Activated CD4-positive, alpha-beta memory T cell treated with anti-CD3 and anti-CD28 coated beads, Interleukin-2, amount 10 ng/mL, durations not matched to agents 7 days and 5 days (primary cell): Measurements from ENCODE around the gene HLCS. TPM values are rescaled to one million over a fixed set of nuclear protein-coding genes. Genes with fewer than 3 reads are reported as not detected.
"Not testable (repeated sequence)": the region's sequence is repeated elsewhere in the genome, so short reads cannot be mapped to it uniquely, and the experiment has no call there.

ENCODE experiments used
- CTCF ChIA-PET: fragments of 350-600 bp; sonication (Branson Sonifier 250); formaldehyde crosslinking; loops from one replicate; lab custom pipeline; 2021; ENCODE audit warnings: antibody characterized with exemption, inconsistent platforms; lab: Charles Lee
- POLR2A ChIA-PET: fragments of 350-600 bp; sonication (Branson Sonifier 250); formaldehyde crosslinking; loops from one replicate; lab custom pipeline; 2021; ENCODE audit warnings: antibody characterized with exemption; lab: Charles Lee
- DNase-seq: peaks from one replicate; pipeline ENCODE4 v3.0.0-alpha.2; 2020
- H3K27ac Mint-ChIP-seq: one replicate; pipeline ENCODE4 v1.8.0; 2021; ENCODE audit warnings: mild to moderate bottlenecking, mixed read lengths
- H3K27me3 Mint-ChIP-seq: one replicate; pipeline ENCODE4 v1.8.0; 2021; ENCODE audit warnings: mixed read lengths
- H3K36me3 Mint-ChIP-seq: one replicate; pipeline ENCODE4 v1.8.0; 2021; ENCODE audit warnings: low read depth, mixed read lengths
- H3K4me1 Mint-ChIP-seq: one replicate; pipeline ENCODE4 v1.8.0; 2021; ENCODE audit warnings: mixed read lengths
- H3K4me3 Mint-ChIP-seq: one replicate; pipeline ENCODE4 v1.8.0; 2021; ENCODE audit warnings: mild to moderate bottlenecking, mixed read lengths
- H3K9me3 Mint-ChIP-seq: one replicate; pipeline ENCODE4 v1.8.0; 2021; ENCODE audit warnings: mixed read lengths
- total RNA-seq, 2 experiments: library from RNA; stranded (reverse); gene quantifications; one replicate each; pipeline ENCODE4 v1.2.3, GENCODE V29; 2021

HLCS gene
- total RNA-seq, result 10 to 100 TPM; 13.3 to 13.9 TPM

DNA sequence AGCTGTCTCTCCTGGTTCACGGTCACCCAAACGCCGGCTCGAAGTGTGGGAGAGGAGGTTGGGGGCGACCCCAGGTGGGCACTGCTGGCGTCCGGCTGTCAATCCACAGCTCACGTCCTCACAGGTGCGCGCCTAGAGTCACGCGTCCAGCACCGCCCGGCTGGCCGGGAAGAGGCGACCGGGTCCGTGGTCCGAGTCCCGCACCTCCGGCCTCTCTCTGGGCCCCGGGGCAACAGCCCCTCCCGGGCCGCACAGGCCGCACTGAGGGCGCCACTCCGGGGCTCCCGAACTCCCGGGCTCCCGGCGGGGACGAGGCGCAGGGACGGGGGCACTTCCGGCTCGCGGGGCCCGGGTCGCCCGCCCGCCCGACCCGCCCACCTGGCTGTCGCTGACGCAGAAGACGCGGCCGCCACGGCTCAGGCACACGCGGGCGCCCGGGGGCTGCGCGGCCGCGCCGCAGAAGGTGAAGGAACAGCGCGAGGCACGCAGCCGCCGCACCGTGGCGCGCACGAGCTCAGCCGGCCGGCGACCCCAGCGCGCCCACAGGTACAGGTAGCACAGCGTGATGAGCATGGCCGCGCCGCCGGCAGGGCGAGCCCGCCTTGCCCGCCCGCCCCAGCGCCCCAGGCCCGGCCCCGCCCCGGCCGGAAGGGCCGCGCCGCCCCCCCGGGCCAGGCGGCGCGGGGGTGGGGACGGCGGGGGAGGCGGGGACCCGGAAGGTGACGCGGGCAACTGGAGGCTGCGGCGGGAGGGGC lies at the start of gene HLCS:
Gene HLCS (minus strand): TSS at position 604 of the 755 bp plus-strand sequence. CDS start 31 bp downstream, at position 573.
- H3K27me3 Mint-ChIP-seq, result no peaks in the 10 kb centered on the region
- POLR2A ChIA-PET, result interaction anchor here (0.7 to 4.4 kb wide), 9 partner anchors 10 to 646 kb away, joined by 3 to 28 read pairs (median 4); partner anchors contain the start of gene MORC3
- no peaks in the 10 kb centered on the region for H3K9me3 Mint-ChIP-seq
- CTCF ChIA-PET, result interaction anchor here (0.5 to 3.5 kb wide), 12 partner anchors 10 to 638 kb away, joined by 3 to 26 read pairs (median 4); no protein-coding TSS in a partner anchor
- peaks cover 23% of the 10 kb centered on the region for H3K4me1 Mint-ChIP-seq
- DNase-seq, result peak; percentile 81
- peak within 1 kb of the TSS; percentile 77 for H3K27ac Mint-ChIP-seq
- peaks cover 4% of the 10 kb centered on the region for H3K36me3 Mint-ChIP-seq
- H3K4me3 Mint-ChIP-seq, result peak within 1 kb of the TSS; percentile 73

DNA sequence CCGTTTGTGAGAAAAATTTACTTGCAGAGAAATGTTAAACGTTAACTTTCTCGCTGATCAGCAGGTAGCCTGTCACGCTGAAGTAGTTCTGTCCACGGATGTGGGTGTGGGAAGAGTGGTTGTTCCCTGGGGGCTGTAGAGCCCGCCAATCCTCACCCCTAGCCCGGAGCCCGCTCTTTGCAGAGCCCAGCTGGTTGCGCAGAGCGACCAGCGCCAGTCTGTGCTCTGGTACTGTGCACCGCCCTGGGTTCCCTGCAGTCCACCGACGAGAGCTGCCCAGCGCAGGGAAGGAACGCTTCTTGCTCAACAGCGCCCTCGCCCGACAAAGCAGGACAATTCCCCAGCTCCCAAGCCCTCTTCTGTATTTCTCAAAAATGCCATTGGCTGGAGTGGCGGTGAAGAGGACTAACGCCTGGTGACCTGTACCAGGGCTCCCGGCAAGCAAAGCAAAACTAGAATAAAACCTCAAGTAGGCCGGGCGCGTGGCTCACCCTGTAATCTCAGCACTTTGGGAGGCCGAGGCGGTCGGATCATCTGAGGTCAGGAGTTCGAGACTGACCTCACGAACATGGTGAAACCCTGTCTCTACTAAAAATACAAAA lies 43.4 kb upstream of the HLCS start:
- DNase-seq, result peak; percentile 80
- no peak overlapping the region for H3K27ac Mint-ChIP-seq
- H3K4me1 Mint-ChIP-seq, result peaks cover 14% of the 10 kb centered on the region
- ChIA-PET POLR2A (interaction anchor here (0.6 kb wide), 1 partner anchor 389 kb away, joined by 3 read pairs; no protein-coding TSS in a partner anchor), CTCF (interaction anchor here (0.7 to 2.2 kb wide), 18 partner anchors 9 to 379 kb away, joined by 3 to 14 read pairs (median 4); no protein-coding TSS in a partner anchor)
- no peaks in the 10 kb centered on the region for H3K9me3 Mint-ChIP-seq
- peaks cover 28% of the 10 kb centered on the region for H3K27me3 Mint-ChIP-seq
- peak overlapping the region; percentile 58 for H3K4me3 Mint-ChIP-seq
- H3K36me3 Mint-ChIP-seq, result no peaks in the 10 kb centered on the region

DNA sequence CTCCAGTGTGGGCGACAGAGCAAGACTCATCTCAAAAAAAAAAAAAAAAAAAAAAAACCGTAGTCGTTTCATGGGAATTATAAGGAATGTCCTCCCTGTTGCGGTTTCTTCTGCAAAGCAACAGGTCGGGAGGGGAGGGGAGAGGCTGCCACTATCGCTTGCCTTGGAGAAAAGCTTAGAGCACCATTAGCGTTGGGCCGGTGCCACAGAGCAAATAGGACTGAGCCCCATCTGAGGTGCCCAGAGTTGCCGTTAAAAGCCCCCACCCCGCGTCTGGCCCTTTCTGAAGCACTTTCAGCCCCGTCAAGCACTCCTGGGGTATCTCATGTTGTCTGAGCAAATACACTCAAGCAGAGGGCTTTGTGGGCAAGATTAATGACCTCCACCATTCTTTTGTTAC lies 42.3 kb upstream of the HLCS start:
- Mint-ChIP-seq H3K9me3 (no peaks in the 10 kb centered on the region), H3K36me3 (no peaks in the 10 kb centered on the region), H3K4me1 (peaks cover 14% of the 10 kb centered on the region), H3K27me3 (peaks cover 28% of the 10 kb centered on the region), H3K27ac (no peak overlapping the region), H3K4me3 (no peak overlapping the region)
- ChIA-PET POLR2A (no interaction called here), CTCF (interaction anchor here (0.7 to 1.5 kb wide), 2 partner anchors 32 to 872 kb away, joined by 3 read pairs; no protein-coding TSS in a partner anchor)
- DNase-seq, result no peak

GRCh38 chr21:37006486-37007291 lies 40.2 kb upstream of the HLCS start, which contains the start of gene RIPPLY3:
RIPPLY3 (plus strand) TSS chr21:37006702; CDS start chr21:37006773, 71 bp downstream.
- Mint-ChIP-seq H3K9me3 (no peaks in the 10 kb centered on the region), H3K27ac (no peak within 1 kb of the TSS), H3K27me3 (peaks cover 24% of the 10 kb centered on the region), H3K4me1 (peaks cover 16% of the 10 kb centered on the region), H3K4me3 (peak within 1 kb of the TSS; percentile 61), H3K36me3 (no peaks in the 10 kb centered on the region)
- DNase-seq, result peak; percentile 19
- CTCF ChIA-PET, result interaction anchor here (1.8 kb wide), 1 partner anchor 17 kb away, joined by 10 read pairs; no protein-coding TSS in a partner anchor
- POLR2A ChIA-PET, result interaction anchor here (0.6 kb wide), 1 partner anchor 33 kb away, joined by 3 read pairs; no protein-coding TSS in a partner anchor

GRCh38 chr21:37005548-37006485 lies 39.3 kb upstream of the HLCS start:
- Mint-ChIP-seq H3K36me3 (no peaks in the 10 kb centered on the region), H3K4me1 (peaks cover 22% of the 10 kb centered on the region), H3K27me3 (peaks cover 24% of the 10 kb centered on the region), H3K4me3 (peak overlapping the region; percentile 41), H3K27ac (no peak overlapping the region), H3K9me3 (no peaks in the 10 kb centered on the region)
- no peak for DNase-seq
- CTCF ChIA-PET, result interaction anchor here (1.8 kb wide), 1 partner anchor 16 kb away, joined by 10 read pairs; no protein-coding TSS in a partner anchor
- POLR2A ChIA-PET, result interaction anchor here (0.6 kb wide), 1 partner anchor 33 kb away, joined by 3 read pairs; no protein-coding TSS in a partner anchor

DNA sequence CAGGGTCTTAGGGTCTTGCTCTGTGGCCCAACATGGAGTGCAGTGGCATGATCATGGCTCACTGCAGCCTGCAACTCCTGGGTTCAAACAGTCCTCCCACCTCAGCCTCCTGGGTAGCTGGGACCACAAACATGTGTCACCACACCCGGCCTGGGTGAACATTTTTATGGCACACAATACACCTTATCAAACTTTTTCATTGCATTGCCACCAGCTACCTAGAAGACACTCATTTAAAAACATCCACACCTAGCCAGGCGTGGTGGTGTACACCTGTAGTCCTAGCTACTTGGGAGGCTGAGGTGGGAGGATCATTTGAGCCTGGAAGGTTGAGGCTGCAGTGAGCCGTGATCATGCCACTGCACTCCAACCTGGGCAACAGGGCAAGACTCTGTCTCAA lies 37.4 kb upstream of the HLCS start:
- POLR2A ChIA-PET, H3K4me3 Mint-ChIP-seq, H3K27ac Mint-ChIP-seq, H3K36me3 Mint-ChIP-seq, H3K9me3 Mint-ChIP-seq, DNase-seq: not testable (repeated sequence)
- Mint-ChIP-seq H3K27me3 (peaks cover 14% of the 10 kb centered on the region), H3K4me1 (peaks cover 15% of the 10 kb centered on the region)
- CTCF ChIA-PET, result interaction anchor here (0.9 kb wide), 1 partner anchor 38 kb away, joined by 6 read pairs; no protein-coding TSS in a partner anchor

DNA sequence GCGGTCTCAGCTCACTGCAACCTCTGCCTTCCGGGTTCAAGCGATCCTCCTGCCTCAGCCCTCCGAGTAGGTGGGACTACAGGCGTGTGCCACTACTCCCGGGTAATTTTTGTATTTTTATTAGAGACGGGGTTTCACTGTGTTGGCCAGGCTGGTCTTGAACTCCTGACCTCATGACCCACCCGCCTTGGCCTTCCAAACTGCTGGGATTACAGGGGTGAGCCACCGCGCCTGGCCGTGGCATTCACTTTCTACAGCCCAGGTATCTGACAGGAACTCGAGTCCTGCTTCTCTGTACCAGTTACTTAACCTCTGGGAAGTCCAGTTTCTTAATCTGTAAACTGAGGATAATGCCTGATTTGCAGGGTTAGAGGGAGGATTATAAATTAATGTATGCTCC lies 36.4 kb upstream of the HLCS start:
- POLR2A ChIA-PET, H3K36me3 Mint-ChIP-seq, DNase-seq, H3K27ac Mint-ChIP-seq, H3K9me3 Mint-ChIP-seq, H3K4me3 Mint-ChIP-seq, H3K27me3 Mint-ChIP-seq: not testable (repeated sequence)
- CTCF ChIA-PET, result interaction anchor here (0.8 to 5.1 kb wide), 2 partner anchors 13 to 24 kb away, joined by 3 to 22 read pairs; no protein-coding TSS in a partner anchor
- H3K4me1 Mint-ChIP-seq, result peaks cover 15% of the 10 kb centered on the region

DNA sequence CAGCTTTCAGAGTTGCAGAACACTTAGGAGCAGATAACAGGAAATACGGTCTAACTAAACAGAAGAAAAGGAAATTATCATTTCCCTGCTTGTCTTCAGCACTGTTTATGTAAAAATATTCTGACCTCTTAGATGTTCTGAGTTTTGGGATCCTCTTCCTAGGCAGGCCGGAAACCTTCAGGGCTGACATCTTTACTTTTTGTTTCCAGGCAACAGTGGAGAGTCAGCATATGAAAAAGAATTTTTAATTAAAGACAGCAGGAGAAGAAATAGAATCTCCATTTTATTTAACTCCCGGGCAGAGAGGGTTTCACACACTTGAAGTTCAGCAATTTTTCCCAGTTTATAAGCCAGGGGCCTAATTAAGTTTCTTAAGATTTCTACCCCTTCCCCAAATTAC lies 35.0 kb upstream of the HLCS start:
- Mint-ChIP-seq H3K27ac (no peak overlapping the region), H3K9me3 (no peaks in the 10 kb centered on the region), H3K4me3 (no peak overlapping the region), H3K4me1 (peaks cover 10% of the 10 kb centered on the region), H3K27me3 (peaks cover 2% of the 10 kb centered on the region), H3K36me3 (no peaks in the 10 kb centered on the region)
- DNase-seq, result no peak
- ChIA-PET CTCF (interaction anchor here (2.0 to 5.1 kb wide), 2 partner anchors 9 to 11 kb away, joined by 4 to 22 read pairs; no protein-coding TSS in a partner anchor), POLR2A (no interaction called here)

DNA sequence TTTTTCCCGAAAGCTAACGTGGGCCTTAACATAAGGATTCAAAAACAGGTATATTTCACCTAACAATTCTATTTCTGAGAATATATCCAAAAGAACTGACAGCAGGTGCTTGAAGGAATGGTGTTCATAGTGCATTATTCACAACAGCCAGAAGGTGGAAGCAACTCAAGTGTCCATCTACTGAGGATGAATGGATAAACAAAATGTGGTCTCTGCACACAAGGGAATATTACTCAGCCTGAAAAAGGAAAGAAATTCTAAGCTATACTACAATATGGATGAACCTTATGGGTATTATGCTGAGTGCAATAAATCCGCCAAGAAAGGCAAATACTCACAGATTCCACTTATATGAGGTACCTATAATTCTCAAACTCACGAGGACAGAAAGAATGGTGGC lies 33.9 kb upstream of the HLCS start:
- Mint-ChIP-seq H3K4me1 (peaks cover 10% of the 10 kb centered on the region), H3K27me3 (peaks cover 2% of the 10 kb centered on the region), H3K4me3 (no peak overlapping the region), H3K36me3 (no peaks in the 10 kb centered on the region), H3K27ac (no peak overlapping the region), H3K9me3 (no peaks in the 10 kb centered on the region)
- ChIA-PET POLR2A (interaction anchor here (2.1 kb wide), 1 partner anchor 10 kb away, joined by 7 read pairs; no protein-coding TSS in a partner anchor), CTCF (interaction anchor here (2.0 to 5.1 kb wide), 2 partner anchors 10 kb away, joined by 4 to 22 read pairs; no protein-coding TSS in a partner anchor)
- DNase-seq, result no peak

DNA sequence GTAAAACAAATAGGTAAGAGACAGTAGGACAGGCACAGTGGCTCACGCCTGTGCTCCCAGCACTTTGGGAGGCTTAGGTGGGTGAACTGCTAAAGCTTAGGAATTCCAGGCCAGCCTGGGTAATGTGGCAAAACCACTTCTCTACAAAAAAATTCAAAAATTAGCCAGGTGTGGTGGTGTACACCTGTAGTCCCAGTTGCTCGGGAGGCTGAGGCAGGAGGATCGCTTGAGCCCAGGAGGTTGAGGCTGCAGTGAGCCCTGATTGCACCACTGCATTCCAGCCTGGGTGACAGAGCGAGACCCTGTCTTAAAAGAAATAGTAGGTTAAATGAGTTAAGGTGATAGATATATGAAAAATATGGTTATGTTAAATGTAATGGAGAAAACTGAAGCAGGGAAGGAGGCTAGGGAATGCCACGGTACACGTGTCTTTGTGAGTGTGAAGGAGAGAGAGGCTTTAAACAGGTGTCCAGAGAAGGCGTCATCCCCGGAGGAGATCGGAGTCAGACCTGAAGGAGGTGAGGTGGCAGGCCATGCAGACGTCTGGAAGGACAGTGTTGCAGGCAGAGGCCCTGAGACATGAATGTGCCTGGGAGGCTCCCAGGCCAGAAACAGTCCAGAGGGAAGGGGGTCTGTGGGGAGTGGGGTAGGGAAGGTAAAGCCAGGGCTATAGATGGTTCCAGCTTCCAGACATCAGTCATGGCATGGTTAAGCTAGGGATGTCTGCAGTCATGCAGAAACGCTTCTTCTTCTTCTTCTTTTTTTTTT lies 32.8 kb upstream of the HLCS start:
- H3K4me3 Mint-ChIP-seq, result no peak overlapping the region
- H3K36me3 Mint-ChIP-seq, result no peaks in the 10 kb centered on the region
- peaks cover 2% of the 10 kb centered on the region for H3K27me3 Mint-ChIP-seq
- ChIA-PET POLR2A (interaction anchor here (1.2 to 2.1 kb wide), 2 partner anchors 9 to 33 kb away, joined by 3 to 7 read pairs; partner anchors contain the start of gene HLCS), CTCF (interaction anchor here (0.8 to 5.1 kb wide), 2 partner anchors 9 to 11 kb away, joined by 3 to 22 read pairs; no protein-coding TSS in a partner anchor)
- peaks cover 12% of the 10 kb centered on the region for H3K4me1 Mint-ChIP-seq
- no peak for DNase-seq
- no peak overlapping the region for H3K27ac Mint-ChIP-seq
- H3K9me3 Mint-ChIP-seq, result no peaks in the 10 kb centered on the region

- H3K27ac Mint-ChIP-seq, H3K4me3 Mint-ChIP-seq, H3K9me3 Mint-ChIP-seq, H3K4me1 Mint-ChIP-seq, POLR2A ChIA-PET, CTCF ChIA-PET, H3K27me3 Mint-ChIP-seq, H3K36me3 Mint-ChIP-seq, DNase-seq: not testable (repeated sequence)
Observed at GRCh38 chr21:36995285-36995684, 28.8 kb upstream of the HLCS start.
